T-helper 17 cell (primary cell): ENCODE data around the gene ROPN1. TPM values are rescaled to one million over a fixed set of nuclear protein-coding genes. Genes with fewer than 3 reads are reported as not detected.
"Not testable (repeated sequence)": the region's sequence is repeated elsewhere in the genome, so short reads cannot be mapped to it uniquely, and the experiment has no call there.

ENCODE experiments used
- ATAC-seq: fragments of 150-1000 bp; cut with Tn5 transposase; 2 replicates; pipeline ENCODE4 v1.10.0; 2021; ENCODE audit warnings: mild to moderate bottlenecking, moderate library complexity
- DNase-seq, 3 donors: peaks; one replicate each; pipeline versions ENCODE4 v3.0.0 to v3.0.0-alpha.2; 2020 to 2021
- H3K9me3 ChIP-seq: one replicate; pipeline ENCODE4 v1.7.0; 2013; ENCODE audit warnings: low read length, mild to moderate bottlenecking; ENCODE audit not compliant: control insufficient read depth, poor library complexity, severe bottlenecking
- H3K27ac Mint-ChIP-seq: one replicate; pipeline ENCODE4 v1.8.0; 2022; ENCODE audit warnings: mild to moderate bottlenecking, moderate library complexity, mixed read lengths
- H3K27me3 Mint-ChIP-seq: one replicate; pipeline ENCODE4 v1.8.0; 2022; ENCODE audit warnings: mixed read lengths
- H3K36me3 Mint-ChIP-seq: one replicate; pipeline ENCODE4 v1.8.0; 2022; ENCODE audit warnings: low read depth, mixed read lengths
- H3K4me1 Mint-ChIP-seq: one replicate; pipeline ENCODE4 v1.8.0; 2022; ENCODE audit warnings: mild to moderate bottlenecking, mixed read lengths
- H3K4me3 Mint-ChIP-seq: one replicate; pipeline ENCODE4 v1.8.0; 2022; ENCODE audit warnings: mild to moderate bottlenecking, moderate library complexity, mixed read lengths
- total RNA-seq, 4 donors: library from RNA in 2 of 4; stranded (reverse) in 2 of 4; gene quantifications; one replicate each; pipeline ENCODE4 v1.2.3 and lab custom pipeline; 2022 to 2026

The ROPN1 gene
- total RNA-seq, 2 donors from 2014 or later, result not detected

DNA sequence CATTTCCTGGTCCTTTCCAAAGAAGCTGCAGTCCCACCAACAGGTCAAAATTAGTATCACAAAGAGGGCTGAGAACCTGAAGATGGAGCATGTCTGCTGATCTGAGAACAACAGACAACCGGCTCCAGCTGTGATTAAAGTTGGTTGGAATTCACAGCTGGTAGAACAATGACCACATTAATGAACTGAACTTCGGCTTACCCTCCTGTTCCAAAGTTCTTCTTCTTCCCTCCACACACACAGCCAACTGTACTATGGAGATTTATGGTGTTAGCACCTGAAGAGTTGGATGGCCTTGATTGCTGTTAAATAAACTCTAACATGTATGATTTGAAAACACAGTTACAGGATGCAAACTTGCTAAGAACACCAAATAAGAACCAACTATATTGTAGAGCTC lies 27.4 kb upstream of the ROPN1 start:
- no peak overlapping the region for H3K27ac Mint-ChIP-seq
- H3K36me3 Mint-ChIP-seq, result no peaks in the 10 kb centered on the region
- H3K4me1 Mint-ChIP-seq, result no peaks in the 10 kb centered on the region
- H3K4me3 Mint-ChIP-seq, result no peak overlapping the region
- DNase-seq (no peak), ATAC-seq (no peak)
- H3K9me3 ChIP-seq, result no peaks in the 10 kb centered on the region
- H3K27me3 Mint-ChIP-seq, result peaks cover 30% of the 10 kb centered on the region

- not testable (repeated sequence) for DNase-seq, H3K4me1 Mint-ChIP-seq, ATAC-seq, H3K4me3 Mint-ChIP-seq, H3K9me3 ChIP-seq, H3K27ac Mint-ChIP-seq, H3K36me3 Mint-ChIP-seq
- peaks cover 32% of the 10 kb centered on the region for H3K27me3 Mint-ChIP-seq
These were observed 25.6 kb upstream of the ROPN1 start for GRCh38 chr3:124017502-124017901.

GRCh38 chr3:124016483-124016882 lies 24.6 kb upstream of the ROPN1 start:
- not testable (repeated sequence) for ATAC-seq, H3K4me3 Mint-ChIP-seq, H3K4me1 Mint-ChIP-seq, H3K9me3 ChIP-seq, H3K27ac Mint-ChIP-seq, H3K36me3 Mint-ChIP-seq, DNase-seq
- H3K27me3 Mint-ChIP-seq, result peaks cover 36% of the 10 kb centered on the region

- peaks cover 38% of the 10 kb centered on the region for H3K27me3 Mint-ChIP-seq
- no peaks in the 10 kb centered on the region for H3K36me3 Mint-ChIP-seq
- H3K9me3 ChIP-seq, result no peaks in the 10 kb centered on the region
- H3K4me1 Mint-ChIP-seq, result no peaks in the 10 kb centered on the region
- ATAC-seq (no peak), DNase-seq (no peak)
- H3K4me3 Mint-ChIP-seq, result no peak overlapping the region
- H3K27ac Mint-ChIP-seq, result no peak overlapping the region
These were observed 22.5 kb upstream of the ROPN1 start for GRCh38 chr3:124014366-124014942.

DNA sequence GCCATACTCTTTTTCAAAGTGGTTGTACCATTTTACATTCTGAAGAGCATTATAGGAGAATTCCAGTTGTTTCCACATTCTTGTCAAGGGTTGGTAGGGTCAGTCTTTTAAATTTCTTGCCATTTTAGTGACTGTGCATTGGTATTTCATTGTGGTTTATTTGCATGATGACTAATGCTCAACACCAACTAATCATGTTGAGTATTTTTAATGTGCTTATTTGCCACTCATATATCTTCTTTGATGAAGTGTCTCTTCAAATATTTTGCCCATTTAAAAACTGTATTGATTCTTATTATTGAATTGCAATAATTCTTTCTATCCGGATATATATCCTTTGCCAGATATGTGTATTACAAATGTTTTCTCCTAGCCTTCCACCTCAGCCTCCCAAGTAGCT lies 16.4 kb upstream of the ROPN1 start:
- not testable (repeated sequence) for H3K4me1 Mint-ChIP-seq, ATAC-seq, H3K9me3 ChIP-seq, H3K4me3 Mint-ChIP-seq, H3K36me3 Mint-ChIP-seq, H3K27ac Mint-ChIP-seq, DNase-seq
- H3K27me3 Mint-ChIP-seq, result peaks cover 65% of the 10 kb centered on the region

- Mint-ChIP-seq H3K36me3 (peaks cover 2% of the 10 kb centered on the region), H3K4me1 (no peaks in the 10 kb centered on the region), H3K27ac (no peak overlapping the region), H3K27me3 (peaks cover 66% of the 10 kb centered on the region), H3K4me3 (no peak overlapping the region)
- no peak for ATAC-seq
- DNase-seq, result no peak
- no peaks in the 10 kb centered on the region for H3K9me3 ChIP-seq
These were observed 15.3 kb upstream of the ROPN1 start for GRCh38 chr3:124007186-124007585.

- H3K27ac Mint-ChIP-seq, H3K9me3 ChIP-seq, H3K36me3 Mint-ChIP-seq, H3K4me1 Mint-ChIP-seq, ATAC-seq, DNase-seq, H3K4me3 Mint-ChIP-seq: not testable (repeated sequence)
- peaks cover 79% of the 10 kb centered on the region for H3K27me3 Mint-ChIP-seq
These were observed 10.6 kb upstream of the ROPN1 start for GRCh38 chr3:124002405-124003079.

DNA sequence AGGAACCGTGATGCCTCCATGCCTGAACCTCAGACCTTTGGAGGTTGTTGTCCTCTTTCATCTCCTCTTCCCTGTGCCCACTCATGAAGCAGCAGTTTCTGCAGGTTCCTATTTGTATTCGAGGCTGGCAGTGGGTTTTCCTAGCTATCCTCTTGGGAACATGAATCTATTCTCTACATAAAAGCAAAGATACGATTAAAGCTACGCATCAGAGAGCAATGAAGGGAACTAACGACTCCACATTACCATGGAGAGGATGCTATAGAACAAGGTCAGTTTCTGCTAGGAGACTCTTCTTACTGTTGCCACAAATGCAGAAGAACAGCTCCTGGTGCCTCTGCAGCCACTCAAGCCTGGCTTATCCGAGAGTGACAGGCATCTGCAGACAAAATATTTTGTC lies 9.4 kb upstream of the ROPN1 start:
- DNase-seq, H3K4me3 Mint-ChIP-seq, H3K9me3 ChIP-seq, H3K36me3 Mint-ChIP-seq, ATAC-seq, H3K27ac Mint-ChIP-seq, H3K4me1 Mint-ChIP-seq: not testable (repeated sequence)
- peaks cover 78% of the 10 kb centered on the region for H3K27me3 Mint-ChIP-seq

DNA sequence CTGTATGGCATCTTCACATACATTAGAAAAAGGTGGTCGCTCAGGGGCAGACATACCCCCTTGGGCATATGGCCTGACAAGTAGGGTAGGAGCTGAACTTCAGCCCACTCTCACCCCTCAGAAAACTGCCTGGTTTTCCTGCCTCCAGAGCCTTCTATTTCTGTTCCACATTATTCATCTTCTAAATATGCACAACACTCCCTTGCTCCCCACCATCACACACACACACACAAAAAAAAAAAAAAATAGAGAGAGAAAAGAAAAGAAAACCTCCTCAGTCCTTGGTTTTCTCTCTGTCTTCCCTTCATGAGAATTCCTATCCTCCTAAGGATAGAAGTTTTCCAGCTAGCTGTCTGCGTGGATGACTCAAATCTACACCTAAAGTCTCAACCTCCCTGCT lies 5.6 kb upstream of the ROPN1 start:
- no peak overlapping the region for H3K27ac Mint-ChIP-seq

DNA sequence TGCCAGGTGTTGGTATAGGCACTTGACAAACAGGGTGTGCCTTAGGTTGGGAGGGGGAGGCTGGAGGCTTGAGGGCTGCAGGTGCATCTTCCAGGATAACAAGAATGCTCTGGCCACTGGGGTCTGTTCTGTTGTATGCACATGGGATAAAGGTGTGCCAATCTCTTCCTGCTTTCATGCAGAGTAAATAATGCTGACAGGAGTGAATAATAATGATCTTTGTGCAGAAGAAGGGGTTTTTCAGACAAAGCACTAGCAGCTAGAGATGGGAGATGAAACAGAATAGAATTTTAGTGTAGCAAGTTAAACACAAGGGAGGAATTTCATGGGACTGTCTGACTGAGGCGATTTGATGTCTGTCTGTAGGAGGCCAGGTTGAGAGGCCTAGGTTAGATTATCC lies 1.9 kb upstream of the ROPN1 start:
- peaks cover 45% of the 10 kb centered on the region for H3K27me3 Mint-ChIP-seq
- no peak for ATAC-seq
- DNase-seq, result no peak
- no peak overlapping the region for H3K27ac Mint-ChIP-seq
- peaks cover 2% of the 10 kb centered on the region for H3K36me3 Mint-ChIP-seq
- H3K4me1 Mint-ChIP-seq, result no peaks in the 10 kb centered on the region
- no peak overlapping the region for H3K4me3 Mint-ChIP-seq
- no peaks in the 10 kb centered on the region for H3K9me3 ChIP-seq

More for the DNA sequence above, 5.6 kb upstream of the ROPN1 start:
- Mint-ChIP-seq H3K36me3 (peaks cover 2% of the 10 kb centered on the region), H3K4me3 (no peak overlapping the region), H3K27me3 (peaks cover 44% of the 10 kb centered on the region), H3K4me1 (no peaks in the 10 kb centered on the region)
- H3K9me3 ChIP-seq, result no peaks in the 10 kb centered on the region
- ATAC-seq (no peak), DNase-seq (no peak)

GRCh38 chr3:123986427-123986826 lies 5.5 kb downstream of the ROPN1 start:
- Mint-ChIP-seq H3K27me3 (peaks cover 76% of the 10 kb centered on the region), H3K4me1 (no peaks in the 10 kb centered on the region), H3K27ac (no peak overlapping the region), H3K4me3 (no peak overlapping the region), H3K36me3 (peaks cover 2% of the 10 kb centered on the region)
- DNase-seq, result no peak
- no peak for ATAC-seq
- no peaks in the 10 kb centered on the region for H3K9me3 ChIP-seq

DNA sequence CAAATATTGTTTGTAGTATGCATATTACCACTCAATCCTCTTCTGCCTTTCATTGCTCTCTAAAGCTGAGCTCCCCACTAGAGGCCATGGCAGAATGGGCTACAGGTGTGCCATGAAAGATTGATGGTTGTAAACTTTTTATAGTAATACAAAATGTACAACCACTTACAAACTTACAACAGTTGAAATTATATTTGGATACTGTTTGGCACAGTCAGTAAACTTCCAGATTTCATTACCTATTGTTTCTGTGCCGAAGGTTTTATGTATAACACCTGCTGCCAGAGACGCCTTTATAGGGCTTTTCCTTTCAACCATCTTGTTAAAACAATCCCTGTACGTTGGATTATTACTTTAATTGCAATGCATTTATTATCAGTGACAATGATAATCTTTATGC lies 7.0 kb downstream of the ROPN1 start:
- ATAC-seq, result no peak
- no peaks in the 10 kb centered on the region for H3K9me3 ChIP-seq
- Mint-ChIP-seq H3K27me3 (peaks cover 78% of the 10 kb centered on the region), H3K4me3 (no peak overlapping the region), H3K27ac (no peak overlapping the region), H3K4me1 (peaks cover 1% of the 10 kb centered on the region), H3K36me3 (peaks cover 2% of the 10 kb centered on the region)
- no peak for DNase-seq

- Mint-ChIP-seq H3K4me3 (no peak overlapping the region), H3K36me3 (peaks cover 2% of the 10 kb centered on the region), H3K27ac (no peak overlapping the region), H3K27me3 (peaks cover 75% of the 10 kb centered on the region), H3K4me1 (peaks cover 3% of the 10 kb centered on the region)
- DNase-seq (no peak), ATAC-seq (no peak)
- no peaks in the 10 kb centered on the region for H3K9me3 ChIP-seq
These were observed 7.6 kb downstream of the ROPN1 start for GRCh38 chr3:123984350-123984749.

- H3K36me3 Mint-ChIP-seq, H3K9me3 ChIP-seq, H3K27ac Mint-ChIP-seq, ATAC-seq, DNase-seq, H3K4me1 Mint-ChIP-seq, H3K4me3 Mint-ChIP-seq: not testable (repeated sequence)
- peaks cover 60% of the 10 kb centered on the region for H3K27me3 Mint-ChIP-seq
These were observed 10.6 kb downstream of the ROPN1 start for GRCh38 chr3:123981317-123981716.
